Common myeloid progenitor, CD34-positive (primary cell): ENCODE measurements around the gene CPLX1.

Experiments
- CTCF ChIA-PET: fragments of 350-600 bp; sonication (Branson Sonifier 250); formaldehyde crosslinking; loops from one replicate; lab custom pipeline; 2021; ENCODE audit warnings: antibody characterized with exemption; lab: Charles Lee
- POLR2A ChIA-PET: fragments of 350-600 bp; sonication (Branson Sonifier 250); formaldehyde crosslinking; loops from one replicate; lab custom pipeline; 2021; ENCODE audit warnings: antibody characterized with exemption; lab: Charles Lee
- DNase-seq, 3 donors: peaks; one replicate each; pipeline versions ENCODE4 v3.0.0 to v3.0.0-alpha.2; 2013
- H3K27ac ChIP-seq, 2 experiments: 1 replicate in 1 of 2; 2 replicates in 1 of 2; pipeline ENCODE4 v1.7.0; 2013; ENCODE audit warnings: inconsistent platforms in 2 of 2, low read length in 2 of 2, mild to moderate bottlenecking in 2 of 2, low read depth in 1 of 2, moderate library complexity in 1 of 2; ENCODE audit not compliant: severe bottlenecking in 2 of 2, insufficient read depth in 1 of 2, poor library complexity in 1 of 2
- H3K27me3 ChIP-seq, 5 experiments: replicated peaks in 2 of 5; 1 replicate in 3 of 5; 2 replicates in 2 of 5; pipeline versions ENCODE4 v1.6.1 to v1.7.0; 2013; ENCODE audit warnings: low read length in 4 of 5, mild to moderate bottlenecking in 2 of 5, moderate library complexity in 2 of 5, inconsistent platforms in 1 of 5; ENCODE audit not compliant: insufficient read depth in 5 of 5, control insufficient read depth in 4 of 5
- H3K36me3 ChIP-seq, 4 experiments: 1 replicate in 2 of 4; 2 replicates in 2 of 4; pipeline versions ENCODE4 v1.6.1 to v1.7.0; 2013; ENCODE audit warnings: low read length in 3 of 4, control low read depth in 1 of 4, mild to moderate bottlenecking in 1 of 4; ENCODE audit not compliant: control insufficient read depth in 4 of 4, insufficient read depth in 4 of 4
- H3K4me1 ChIP-seq, 4 experiments: 1 replicate in 3 of 4; 2 replicates in 1 of 4; pipeline versions ENCODE4 v1.6.1 to v1.7.1; 2013; ENCODE audit warnings: low read length in 3 of 4, mild to moderate bottlenecking in 3 of 4, control low read depth in 1 of 4, inconsistent platforms in 1 of 4, moderate library complexity in 1 of 4; ENCODE audit not compliant: control insufficient read depth in 4 of 4, insufficient read depth in 4 of 4; ENCODE audit errors: control extremely low read depth in 1 of 4
- H3K4me3 ChIP-seq, 7 experiments: 1 replicate in 4 of 7; 2 replicates in 3 of 7; pipeline versions ENCODE4 v1.5.1 to v1.7.0; 2013; ENCODE audit warnings: mild to moderate bottlenecking in 7 of 7, low read length in 6 of 7, moderate library complexity in 6 of 7, inconsistent platforms in 2 of 7, low read depth in 2 of 7, control low read depth in 1 of 7; ENCODE audit not compliant: insufficient read depth in 4 of 7, control insufficient read depth in 1 of 7; ENCODE audit errors: extremely low read depth in 1 of 7
- H3K9me3 ChIP-seq, 5 experiments: 1 replicate in 4 of 5; 2 replicates in 1 of 5; pipeline versions ENCODE4 v1.6.1 to v1.7.1; 2013; ENCODE audit warnings: low read length in 4 of 5, mild to moderate bottlenecking in 2 of 5, inconsistent platforms in 1 of 5, low read depth in 1 of 5, moderate library complexity in 1 of 5; ENCODE audit not compliant: control insufficient read depth in 4 of 5, insufficient read depth in 2 of 5; ENCODE audit errors: control extremely low read depth in 1 of 5
- WGBS: methylation state at CpG from one replicate; pipeline ENCODE4 v1.1.5; 2013; ENCODE audit not compliant: insufficient coverage; 5-methylcytosine and 5-hydroxymethylcytosine counted together

Gene CPLX1

GRCh38 chr4:856225-856901, 30.4 kb upstream of the CPLX1 start:
- ChIA-PET CTCF (no interaction called here), POLR2A (no interaction called here)
- no peak for DNase-seq
- no peak overlapping the region for H3K4me3 ChIP-seq
- 97% methylated on average over 3 of the region's 3 CpGs for WGBS
- H3K27ac ChIP-seq, result no peak overlapping the region
- H3K9me3 ChIP-seq, result no peaks in the 10 kb centered on the region
- H3K36me3 ChIP-seq, result peaks cover 12 to 70% (median 54%) of the 10 kb centered on the region in 4 experiments
- H3K27me3 ChIP-seq, result no peaks in the 10 kb centered on the region
- H3K4me1 ChIP-seq, result no peaks in the 10 kb centered on the region

DNA sequence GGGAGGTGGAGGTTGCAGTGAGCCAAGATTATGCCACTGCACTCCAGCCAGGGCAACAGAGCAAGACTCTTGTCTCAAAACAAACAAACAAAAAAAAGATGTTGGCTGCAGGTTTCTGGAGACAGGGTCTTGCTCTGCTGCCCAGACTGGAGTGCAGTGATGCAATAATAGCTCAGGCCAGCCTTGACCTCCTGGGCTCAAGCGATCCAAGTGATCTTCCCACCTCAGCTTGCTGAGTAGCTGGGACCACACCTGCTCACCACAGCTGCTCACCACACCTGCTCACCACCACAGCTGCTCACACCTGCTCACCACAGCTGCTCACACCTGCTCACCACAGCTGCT, 29.9 kb upstream of the CPLX1 start:
- 89% methylated on average over 1 of the region's 1 CpG for WGBS
- no peak for DNase-seq
- POLR2A ChIA-PET, result no interaction called here
- CTCF ChIA-PET, result no interaction called here
- Histone ChIP-seq H3K36me3 (peaks cover 8 to 70% (median 54%) of the 10 kb centered on the region in 4 experiments), H3K9me3 (no peaks in the 10 kb centered on the region), H3K4me1 (no peaks in the 10 kb centered on the region), H3K4me3 (no peak overlapping the region), H3K27ac (no peak overlapping the region), H3K27me3 (no peaks in the 10 kb centered on the region)

DNA sequence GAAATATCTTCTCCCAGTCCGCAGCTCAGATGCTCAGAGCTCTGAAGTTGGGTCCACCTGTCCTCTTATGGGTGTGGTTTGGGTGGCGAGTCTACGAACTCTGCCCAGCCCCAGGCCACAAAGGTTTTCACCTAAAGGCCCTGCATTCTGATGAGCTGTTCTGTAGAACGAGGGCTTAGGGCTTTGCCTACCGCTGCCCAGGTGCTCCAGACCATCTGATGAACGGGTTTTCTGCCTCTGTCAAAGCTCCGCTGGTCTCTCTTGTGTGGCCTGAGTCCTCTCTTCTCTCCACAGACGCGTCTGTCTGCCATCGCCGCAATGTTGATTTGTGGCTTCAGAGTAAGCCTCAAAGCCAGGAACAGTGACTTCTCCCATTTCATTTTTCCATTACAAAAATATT, 28.4 kb upstream of the CPLX1 start:
- 95% methylated on average over 11 of the region's 11 CpGs for WGBS
- Histone ChIP-seq H3K27ac (no peak overlapping the region), H3K4me3 (no peak overlapping the region), H3K9me3 (no peaks in the 10 kb centered on the region), H3K4me1 (no peaks in the 10 kb centered on the region), H3K36me3 (peaks cover 6 to 72% (median 54%) of the 10 kb centered on the region in 4 experiments), H3K27me3 (no peaks in the 10 kb centered on the region)
- POLR2A ChIA-PET, result interaction anchor here (0.6 kb wide), 1 partner anchor 381 kb away, joined by 3 read pairs; no protein-coding TSS in a partner anchor
- CTCF ChIA-PET, result no interaction called here
- DNase-seq, result no peak

DNA sequence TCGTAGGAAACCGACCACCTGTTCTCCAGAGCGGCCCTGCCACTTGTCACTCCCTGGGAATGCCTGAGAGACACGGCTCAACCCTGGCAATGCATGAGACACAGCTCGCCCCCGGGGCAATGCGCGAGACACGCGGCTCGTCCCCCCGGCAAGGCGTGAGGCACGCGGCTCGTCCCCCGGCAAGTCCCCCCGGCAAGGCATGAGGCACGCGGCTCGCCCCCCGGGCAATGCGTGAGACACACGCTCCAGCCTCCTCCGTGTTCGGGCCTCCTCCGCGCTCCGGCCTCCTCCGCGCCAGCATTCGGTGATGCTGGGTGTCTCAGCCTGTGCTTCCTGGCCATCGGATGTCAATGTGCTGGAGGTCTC, 27.5 kb upstream of the CPLX1 start:
- DNase-seq, result no peak
- POLR2A ChIA-PET, result no interaction called here
- no peaks in the 10 kb centered on the region for H3K4me1 ChIP-seq
- H3K4me3 ChIP-seq, result no peak overlapping the region
- WGBS, result 98% methylated on average over 30 of the region's 33 CpGs
- no peak overlapping the region for H3K27ac ChIP-seq
- peaks cover 5 to 66% (median 48%) of the 10 kb centered on the region in 4 experiments for H3K36me3 ChIP-seq
- H3K27me3 ChIP-seq, result no peaks in the 10 kb centered on the region
- no peaks in the 10 kb centered on the region for H3K9me3 ChIP-seq
- CTCF ChIA-PET, result no interaction called here

DNA sequence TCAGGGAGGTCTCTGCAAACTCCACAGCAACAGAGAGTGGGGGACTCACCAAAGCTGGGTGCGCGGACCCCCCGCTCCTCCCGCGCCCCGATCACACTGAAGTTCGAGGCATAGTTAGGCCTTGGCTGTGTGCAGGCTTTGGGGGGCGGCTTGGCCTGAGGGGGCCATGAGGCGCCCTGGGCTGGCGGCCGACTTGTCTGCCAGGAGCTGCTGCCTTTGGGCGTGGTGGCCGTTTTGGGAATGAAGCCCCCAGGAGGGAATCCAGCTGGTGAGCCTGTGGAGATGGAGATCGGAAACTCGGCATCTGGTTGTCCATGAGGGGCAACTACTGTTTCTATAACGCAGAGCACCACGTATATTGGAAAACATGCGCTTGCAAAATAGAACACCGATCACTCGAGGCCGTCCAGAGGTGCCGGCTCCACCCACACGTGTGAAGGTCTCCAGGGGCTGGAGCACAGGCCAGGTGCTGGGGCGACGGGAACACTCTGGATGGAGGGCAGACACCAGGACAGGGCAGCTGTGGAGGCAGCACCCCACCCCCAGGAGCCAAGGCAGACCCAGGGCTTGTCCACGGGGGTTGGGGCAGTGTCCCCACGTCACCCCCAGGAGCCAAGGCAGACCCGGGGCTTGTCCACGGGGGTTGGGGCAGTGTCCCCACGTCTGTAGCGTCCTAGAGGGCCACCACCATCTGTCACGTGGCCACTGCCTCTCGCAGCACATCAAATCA, 25.9 kb upstream of the CPLX1 start:
- Histone ChIP-seq H3K9me3 (no peaks in the 10 kb centered on the region), H3K27ac (no peak overlapping the region), H3K4me3 (no peak overlapping the region), H3K27me3 (no peaks in the 10 kb centered on the region), H3K4me1 (no peaks in the 10 kb centered on the region), H3K36me3 (peaks cover 4 to 57% (median 43%) of the 10 kb centered on the region in 4 experiments)
- DNase-seq, result no peak
- whole genome bisulfite sequencing, result 98% methylated on average over 29 of the region's 33 CpGs
- ChIA-PET CTCF (no interaction called here), POLR2A (no interaction called here)

- ChIA-PET CTCF (interaction anchor here (1.0 kb wide), 1 partner anchor 13 kb away, joined by 3 read pairs; no protein-coding TSS in a partner anchor), POLR2A (no interaction called here)
- Histone ChIP-seq H3K4me3 (no peak overlapping the region), H3K9me3 (no peaks in the 10 kb centered on the region), H3K4me1 (no peaks in the 10 kb centered on the region), H3K27ac (no peak overlapping the region), H3K36me3 (peaks cover 4 to 52% (median 38%) of the 10 kb centered on the region in 4 experiments), H3K27me3 (no peaks in the 10 kb centered on the region)
- WGBS, result 96% methylated on average over 15 of the region's 18 CpGs
- no peak for DNase-seq
Observed at GRCh38 chr4:850323-850945, 24.5 kb upstream of the CPLX1 start.
